SK-N-MC (cell line): Measurements from ENCODE around the gene TAF1B.

Source experiments
- EZH2 ChIP-seq: fragments of 200-600 bp; sonication (generic); IDR thresholded peaks from one replicate; pipeline ENCODE4 v1.6.1; 2017; ENCODE audit warnings: antibody characterized with exemption
- POLR2AphosphoS5 ChIP-seq: IDR thresholded peaks from 2 replicates; pipeline ENCODE4 v1.6.1; 2012; ENCODE audit warnings: mild to moderate bottlenecking, low read depth, low read length, borderline replicate concordance

DNA sequence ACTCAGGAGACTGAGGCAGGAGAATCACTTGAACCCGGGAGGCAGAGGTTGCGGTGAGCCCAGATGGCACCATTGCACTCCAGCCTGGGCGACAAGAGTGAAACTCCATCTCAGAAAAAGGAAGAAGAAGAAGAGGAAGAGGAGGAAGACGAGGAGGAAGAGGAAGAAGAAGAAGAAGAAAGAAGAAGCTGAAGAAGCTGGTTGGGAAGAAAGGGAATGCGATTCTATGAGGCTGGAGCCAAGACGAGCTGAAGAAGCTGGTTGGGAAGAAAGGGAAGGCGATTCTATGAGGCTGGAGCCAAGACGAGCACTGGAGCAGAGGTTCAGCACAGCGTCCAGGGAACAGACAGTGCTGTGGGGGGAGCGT, 30.3 kb upstream of the TAF1B start:
- TF ChIP-seq EZH2 (no peak), POLR2AphosphoS5 (no peak)
